ENCODE measurements around the gene RAB6B. TPM values are rescaled to one million over a fixed set of nuclear protein-coding genes. Genes with fewer than 3 reads are reported as not detected.

Gene RAB6B
- total RNA-seq, 1 donor = 0.27 TPM

GRCh38 chr3:133838916-133839800, 56.5 kb downstream of the RAB6B start:
- DNase-seq (ENCODE audit: low read depth in 2 of 3, low spot score in 2 of 3) = no peak

GRCh38 chr3:133838296-133838789, 57.3 kb downstream of the RAB6B start:
- DNase-seq (ENCODE audit: low read depth in 2 of 3, low spot score in 2 of 3) = no peak

- DNase-seq (ENCODE audit: low read depth in 2 of 3, low spot score in 2 of 3) = no peak
These were observed 58.0 kb downstream of the RAB6B start for GRCh38 chr3:133837487-133838295.

GRCh38 chr3:133836497-133837158, 59.1 kb downstream of the RAB6B start:
- DNase-seq (ENCODE audit: low read depth in 2 of 3, low spot score in 2 of 3) = no peak

- no peak for DNase-seq (ENCODE audit: low read depth in 2 of 3, low spot score in 2 of 3)
These were observed 59.7 kb downstream of the RAB6B start for GRCh38 chr3:133835961-133836360.

- DNase-seq (ENCODE audit: low read depth in 2 of 3, low spot score in 2 of 3) = no peak
These were observed 60.3 kb downstream of the RAB6B start for GRCh38 chr3:133835418-133835743.

GRCh38 chr3:133834621-133835417, 60.9 kb downstream of the RAB6B start:
- no peak for DNase-seq (ENCODE audit: low read depth in 2 of 3, low spot score in 2 of 3)

- no peak for DNase-seq (ENCODE audit: low read depth in 2 of 3, low spot score in 2 of 3)
These were observed 61.6 kb downstream of the RAB6B start for GRCh38 chr3:133833880-133834620.

GRCh38 chr3:133833267-133833666, 62.4 kb downstream of the RAB6B start:
- DNase-seq (ENCODE audit: low read depth in 2 of 3, low spot score in 2 of 3) = no peak

- no peak for DNase-seq (ENCODE audit: low read depth in 2 of 3, low spot score in 2 of 3)
These were observed 62.9 kb downstream of the RAB6B start for GRCh38 chr3:133832802-133833144.

- DNase-seq (ENCODE audit: low read depth in 2 of 3, low spot score in 2 of 3) = no peak
These were observed 63.5 kb downstream of the RAB6B start for GRCh38 chr3:133831966-133832801.

- no peak for DNase-seq (ENCODE audit: low read depth in 2 of 3, low spot score in 2 of 3)
These were observed 65.6 kb downstream of the RAB6B start for GRCh38 chr3:133830071-133830470.

GRCh38 chr3:133829310-133829707, 66.4 kb downstream of the RAB6B start:
- DNase-seq (ENCODE audit: low read depth in 2 of 3, low spot score in 2 of 3) = no peak

GRCh38 chr3:133828576-133829309, 66.9 kb downstream of the RAB6B start:
- no peak for DNase-seq (ENCODE audit: low read depth in 2 of 3, low spot score in 2 of 3)

- DNase-seq (ENCODE audit: low read depth in 2 of 3, low spot score in 2 of 3) = no peak
These were observed 68.0 kb downstream of the RAB6B start for GRCh38 chr3:133827684-133828083.

GRCh38 chr3:133827136-133827535, 68.5 kb downstream of the RAB6B start:
- no peak for DNase-seq (ENCODE audit: low read depth in 2 of 3, low spot score in 2 of 3)

GRCh38 chr3:133825969-133826727, 69.5 kb downstream of the RAB6B start:
- DNase-seq (ENCODE audit: low read depth in 2 of 3, low spot score in 2 of 3) = no peak

Data from hematopoietic multipotent progenitor cell (in vitro differentiated cells).